K562 (cell line): Measurements from ENCODE around the gene ATAD3C. TPM values are rescaled to one million over a fixed set of nuclear protein-coding genes. Genes with fewer than 3 reads are reported as not detected.
A peak's percentile ranks its signal among the peaks of the same experiment; 100 is the strongest.

ENCODE experiments used
- CHD4 ChIP-seq: fragments of 200-600 bp; sonication (generic); IDR thresholded peaks from 3 replicates; pipeline ENCODE4 v1.6.1; 2012; ENCODE audit warnings: low read depth, mild to moderate bottlenecking, mixed read lengths, low read length, inconsistent platforms; ENCODE audit not compliant: insufficient read depth, insufficient replicate concordance, poor library complexity, severe bottlenecking
- HMG20B ChIP-seq: fragments of 250-450 bp; sonication (Bioruptor Pico); IDR thresholded peaks from 2 replicates; pipeline ENCODE4 v1.5.0; 2021; ENCODE audit warnings: mild to moderate bottlenecking
- HSF4 ChIP-seq: fragments of 250-450 bp; sonication (Bioruptor Pico); IDR thresholded peaks from 2 replicates; pipeline ENCODE4 v2.1.2; 2022; ENCODE audit warnings: mild to moderate bottlenecking, moderate library complexity, borderline replicate concordance
- MCM5 ChIP-seq: fragments of 450-650 bp; IDR thresholded peaks from 2 replicates; pipeline ENCODE4 v1.6.1; 2016; ENCODE audit warnings: low read depth
- NFE2L1 ChIP-seq: fragments of 450-650 bp; IDR thresholded peaks from 2 replicates; pipeline ENCODE4 v1.6.1; 2016; ENCODE audit warnings: missing genetic modification characterization, low read depth, mild to moderate bottlenecking, missing compliant biosample characterization, moderate library complexity, borderline replicate concordance
- RFX5 ChIP-seq: IDR thresholded peaks from 2 replicates; pipeline ENCODE4 v1.6.1; 2011; ENCODE audit warnings: low read depth, mild to moderate bottlenecking, improper control_type of control experiment, low read length
- SREBF2 ChIP-seq: sonication (generic); formaldehyde crosslinking; IDR thresholded peaks from 2 replicates; pipeline ENCODE4 v1.4.0; 2020; ENCODE audit warnings: mild to moderate bottlenecking, missing genetic modification reagents
- ZBTB1 ChIP-seq: sonication (generic); formaldehyde crosslinking; IDR thresholded peaks from 2 replicates; pipeline ENCODE4 v1.8.1; 2023; ENCODE audit warnings: missing genetic modification reagents, low read depth, mild to moderate bottlenecking, borderline replicate concordance
- ZBTB12 ChIP-seq: fragments of 250-450 bp; sonication (Bioruptor Pico); IDR thresholded peaks from 2 replicates; pipeline ENCODE4 v1.4.0; 2020
- ZNF778 ChIP-seq: fragments of 450-650 bp; formaldehyde crosslinking; IDR thresholded peaks from 2 replicates; pipeline ENCODE4 v1.4.0; 2020; ENCODE audit warnings: mild to moderate bottlenecking, moderate library complexity
- ZNF830 ChIP-seq: fragments of 250-450 bp; sonication (Bioruptor Pico); IDR thresholded peaks from 2 replicates; pipeline ENCODE4 v1.5.0; 2021; ENCODE audit warnings: mild to moderate bottlenecking
- polyA plus RNA-seq, 8 experiments: library from polyadenylated mRNA; depleted of rRNA in 4 of 8; stranded (reverse) in 5 of 8; unstranded in 3 of 8; fragments of >200 nt; fragmentation: Nextera tagmentation in 2 of 8; fragmentation: Illumina TruSeq in 1 of 8; extraction: Ambion mirVana in 2 of 8; extraction: Trizol in 1 of 8; gene quantifications; 2 replicates each; pipeline versions ENCODE4 v1.2.1 to v1.2.3, GENCODE V29; 2011 to 2014; ENCODE audit warnings: inconsistent platforms in 1 of 8, missing spikeins in 1 of 8
- total RNA-seq, 7 experiments: library from RNA; depleted of rRNA in 6 of 7; stranded (reverse); fragments of >200 nt in 6 of 7; fragmentation: Illumina TruSeq in 2 of 7; extraction: Trizol in 2 of 7; gene quantifications; 2 replicates each; pipeline versions ENCODE4 v1.2.1 to v1.2.3, GENCODE V29; 2011 to 2021; ENCODE audit warnings: low replicate concordance in 1 of 7
- TF ChIP-seq, protein P1 (sequence below), 2 experiments: IDR thresholded peaks; 2 replicates each; pipeline ENCODE4 v1.6.1; 2012; ENCODE audit warnings: improper control_type of control experiment in 2 of 2, low read depth in 2 of 2, low read length in 2 of 2, borderline replicate concordance in 1 of 2

ATAD3C gene
- total and polyA plus RNA-seq, 9 of the 15 experiments (the other 6 are each of a cell fraction or from before 2014, with no cell fraction given), result 0.03 to 0.18 TPM; not detected in 7

DNA sequence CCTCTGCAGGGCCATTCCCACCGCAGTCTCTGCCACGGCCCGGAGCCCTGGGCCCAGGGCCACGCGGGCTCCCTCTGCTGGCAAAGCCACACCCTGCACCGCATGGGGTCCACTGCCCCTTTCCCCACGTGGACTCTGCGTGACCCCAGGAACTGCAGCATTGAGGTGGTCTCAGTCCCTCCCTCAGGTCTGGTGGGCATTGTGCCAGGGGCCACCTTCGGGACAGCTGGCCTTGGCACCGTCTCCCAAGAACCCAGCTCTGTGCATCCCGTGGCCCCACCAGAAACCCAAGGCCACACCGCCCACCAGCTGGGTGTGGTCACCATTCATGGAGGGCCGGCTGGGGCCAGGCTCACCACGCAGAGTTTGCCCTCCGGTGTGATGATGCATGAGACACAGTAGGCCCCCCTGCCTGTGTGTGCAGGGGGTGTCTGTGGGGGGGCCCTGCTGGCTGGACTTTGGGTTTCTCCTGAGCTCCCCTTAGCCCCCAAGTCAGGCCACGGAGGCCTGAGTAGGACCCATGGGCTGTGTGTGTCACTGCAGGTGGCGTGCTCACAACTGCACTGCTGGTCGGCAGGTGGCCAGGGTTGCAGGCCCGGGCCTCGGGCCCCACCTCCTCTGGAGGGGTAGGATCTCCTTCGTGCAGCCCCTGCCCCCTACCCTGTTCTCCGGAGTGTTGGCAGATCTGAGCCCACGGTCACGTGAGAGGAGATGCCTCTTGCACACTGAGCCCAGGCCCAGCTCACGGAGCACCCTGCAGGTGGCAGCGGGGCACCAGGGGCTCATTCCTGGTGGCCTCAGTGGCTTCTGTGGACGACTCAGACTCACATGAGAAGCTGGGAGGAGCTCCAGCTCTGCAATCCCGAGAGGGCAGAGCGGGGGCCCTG, 8.2 kb upstream of the ATAD3C start (continued):
- TF ChIP-seq RFX5, result no peak
- TF ChIP-seq SREBF2 (CRISPR knock-in tag), result no peak
- no peak for TF ChIP-seq NFE2L1
- TF ChIP-seq ZNF830 (CRISPR knock-in tag), result no peak
- TF ChIP-seq ZNF778 (CRISPR knock-in tag), result no peak
- no peak for TF ChIP-seq MCM5
- no peak for TF ChIP-seq ZBTB12 (CRISPR knock-in tag)
- TF ChIP-seq HSF4, result no peak
- TF ChIP-seq HMG20B (CRISPR knock-in tag), result no peak
- TF ChIP-seq ZBTB1 (CRISPR knock-in tag), result peak; percentile 75
- TF ChIP-seq CHD4, result no peak
- TF ChIP-seq, protein P1, sequence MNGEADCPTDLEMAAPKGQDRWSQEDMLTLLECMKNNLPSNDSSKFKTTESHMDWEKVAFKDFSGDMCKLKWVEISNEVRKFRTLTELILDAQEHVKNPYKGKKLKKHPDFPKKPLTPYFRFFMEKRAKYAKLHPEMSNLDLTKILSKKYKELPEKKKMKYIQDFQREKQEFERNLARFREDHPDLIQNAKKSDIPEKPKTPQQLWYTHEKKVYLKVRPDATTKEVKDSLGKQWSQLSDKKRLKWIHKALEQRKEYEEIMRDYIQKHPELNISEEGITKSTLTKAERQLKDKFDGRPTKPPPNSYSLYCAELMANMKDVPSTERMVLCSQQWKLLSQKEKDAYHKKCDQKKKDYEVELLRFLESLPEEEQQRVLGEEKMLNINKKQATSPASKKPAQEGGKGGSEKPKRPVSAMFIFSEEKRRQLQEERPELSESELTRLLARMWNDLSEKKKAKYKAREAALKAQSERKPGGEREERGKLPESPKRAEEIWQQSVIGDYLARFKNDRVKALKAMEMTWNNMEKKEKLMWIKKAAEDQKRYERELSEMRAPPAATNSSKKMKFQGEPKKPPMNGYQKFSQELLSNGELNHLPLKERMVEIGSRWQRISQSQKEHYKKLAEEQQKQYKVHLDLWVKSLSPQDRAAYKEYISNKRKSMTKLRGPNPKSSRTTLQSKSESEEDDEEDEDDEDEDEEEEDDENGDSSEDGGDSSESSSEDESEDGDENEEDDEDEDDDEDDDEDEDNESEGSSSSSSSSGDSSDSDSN (IDR thresholded peaks at IDR 0.05; ENCODE audit: borderline replicate concordance in 1 of 2, low read depth in 2 of 2, low read length in 2 of 2), result peak in 1 of 2 experiments; percentile 30; a peak in 1 of 4 replicates
